Measurements from ENCODE around the gene PRR14.

- TF ChIP-seq ZNF274 (IDR thresholded peaks at IDR 0.05; ENCODE audit: low read depth, low read length) (no peak), SUZ12 (IDR thresholded peaks at IDR 0.05; ENCODE audit: extremely low read depth, insufficient read depth, insufficient read length) (no peak), YY1 (IDR thresholded peaks at IDR 0.05; ENCODE audit: insufficient read depth, insufficient read length) (no peak)
Measured at GRCh38 chr16:30619202-30619601, 31.6 kb upstream of the PRR14 start.
